BJ (cell line): ENCODE data around the gene ACADS. TPM values are rescaled to one million over a fixed set of nuclear protein-coding genes. Genes with fewer than 3 reads are reported as not detected.

Source experiments
- CTCF ChIA-PET: fragments of 350-600 bp; formaldehyde crosslinking; extraction: SDS; loops from one replicate; lab custom pipeline; 2021; ENCODE audit warnings: antibody characterized with exemption, inconsistent platforms; lab: Yijun Ruan, JAX
- POLR2A ChIA-PET: fragments of 300-600 bp; sonication (Branson Sonifier 250); formaldehyde crosslinking; extraction: SDS; loops from one replicate; lab custom pipeline; 2021; ENCODE audit warnings: antibody characterized with exemption; lab: Charles Lee
- DNase-seq: peaks from one replicate; pipeline ENCODE4 v3.0.0-alpha.2; 2011; ENCODE audit warnings: low read depth
- H3K27me3 ChIP-seq: 2 replicates; pipeline ENCODE4 v1.6.0; 2011; ENCODE audit warnings: low read length; ENCODE audit not compliant: control insufficient read depth, insufficient read depth
- H3K36me3 ChIP-seq: 2 replicates; pipeline ENCODE4 v1.5.1; 2011; ENCODE audit warnings: low read length; ENCODE audit not compliant: control insufficient read depth, insufficient read depth
- H3K4me3 ChIP-seq: 2 replicates; pipeline ENCODE4 v1.5.1; 2011; ENCODE audit warnings: low read depth, mild to moderate bottlenecking, control low read depth, low read length
- polyA plus RNA-seq: library from polyadenylated mRNA; depleted of rRNA; stranded (reverse); fragments of >200 nt; gene quantifications from 2 replicates; pipeline ENCODE4 v1.2.3, GENCODE V29; 2011
- TF ChIP-seq, protein P1 (sequence below): IDR thresholded peaks from 2 replicates; pipeline ENCODE4 v1.5.1; 2011; ENCODE audit warnings: low read depth, mild to moderate bottlenecking, control low read depth, inconsistent platforms, low read length, moderate library complexity; ENCODE audit not compliant: insufficient read depth

ACADS gene
- polyA plus RNA-seq, 1 experiment = 11.9 TPM

DNA sequence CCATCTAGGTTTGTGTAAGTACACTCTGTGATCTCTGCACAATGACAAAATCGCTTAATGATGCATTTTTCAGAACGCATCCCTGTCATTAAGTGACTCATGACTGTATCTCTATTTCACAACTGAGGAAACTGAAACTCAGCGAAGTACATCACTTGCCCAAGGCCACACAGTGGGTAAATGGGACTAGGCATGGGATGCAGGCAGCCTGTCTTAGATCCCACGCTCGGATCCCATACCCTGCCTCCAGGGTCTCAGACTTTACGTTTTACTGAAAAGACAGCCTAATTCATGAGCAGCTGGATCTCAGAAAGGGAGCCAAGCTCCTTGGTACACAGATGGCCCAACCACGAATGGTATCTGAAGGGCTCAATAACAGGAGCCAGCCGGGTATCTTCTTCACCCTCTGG, 41.1 kb upstream of the ACADS start:
- Histone ChIP-seq H3K36me3 (no peaks in the 10 kb centered on the region), H3K27me3 (no peaks in the 10 kb centered on the region), H3K4me3 (no peak overlapping the region)
- DNase-seq = no peak
- POLR2A ChIA-PET = no interaction called here
- CTCF ChIA-PET = no interaction called here
- TF ChIP-seq, protein P1, sequence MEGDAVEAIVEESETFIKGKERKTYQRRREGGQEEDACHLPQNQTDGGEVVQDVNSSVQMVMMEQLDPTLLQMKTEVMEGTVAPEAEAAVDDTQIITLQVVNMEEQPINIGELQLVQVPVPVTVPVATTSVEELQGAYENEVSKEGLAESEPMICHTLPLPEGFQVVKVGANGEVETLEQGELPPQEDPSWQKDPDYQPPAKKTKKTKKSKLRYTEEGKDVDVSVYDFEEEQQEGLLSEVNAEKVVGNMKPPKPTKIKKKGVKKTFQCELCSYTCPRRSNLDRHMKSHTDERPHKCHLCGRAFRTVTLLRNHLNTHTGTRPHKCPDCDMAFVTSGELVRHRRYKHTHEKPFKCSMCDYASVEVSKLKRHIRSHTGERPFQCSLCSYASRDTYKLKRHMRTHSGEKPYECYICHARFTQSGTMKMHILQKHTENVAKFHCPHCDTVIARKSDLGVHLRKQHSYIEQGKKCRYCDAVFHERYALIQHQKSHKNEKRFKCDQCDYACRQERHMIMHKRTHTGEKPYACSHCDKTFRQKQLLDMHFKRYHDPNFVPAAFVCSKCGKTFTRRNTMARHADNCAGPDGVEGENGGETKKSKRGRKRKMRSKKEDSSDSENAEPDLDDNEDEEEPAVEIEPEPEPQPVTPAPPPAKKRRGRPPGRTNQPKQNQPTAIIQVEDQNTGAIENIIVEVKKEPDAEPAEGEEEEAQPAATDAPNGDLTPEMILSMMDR = no peak

DNA sequence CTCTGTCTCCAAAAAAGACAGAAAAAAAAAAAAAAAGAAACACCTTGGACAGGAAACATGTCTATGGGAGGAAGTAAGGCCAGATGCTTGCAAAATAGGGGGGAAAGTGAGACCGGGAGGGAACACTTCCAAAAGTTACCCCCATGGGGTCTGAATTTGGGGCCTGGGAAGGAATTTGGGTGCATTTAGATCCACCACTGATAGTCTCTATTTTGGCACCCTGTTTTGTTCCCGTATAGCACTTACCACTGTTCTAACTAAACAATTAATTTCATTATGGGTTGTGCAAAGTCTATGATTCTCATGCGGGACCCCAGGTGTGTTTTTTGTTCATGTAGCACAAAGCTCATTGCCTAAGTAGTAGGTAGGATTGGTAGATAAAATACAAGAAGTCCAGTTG, 40.1 kb upstream of the ACADS start:
- CTCF ChIA-PET = interaction anchor here (1.5 kb wide), 1 partner anchor 37 kb away, joined by 7 read pairs; no protein-coding TSS in a partner anchor
- no peak overlapping the region for H3K4me3 ChIP-seq
- POLR2A ChIA-PET = no interaction called here

GRCh38 chr12:120686151-120686689, 39.4 kb upstream of the ACADS start:
- CTCF ChIA-PET = interaction anchor here (0.7 to 1.5 kb wide), 2 partner anchors 12 to 38 kb away, joined by 3 to 7 read pairs; no protein-coding TSS in a partner anchor
- TF ChIP-seq, protein P1 = no peak
- peak; percentile 73 for DNase-seq
- POLR2A ChIA-PET = no interaction called here
- H3K4me3 ChIP-seq = peak overlapping the region; percentile 79
- H3K27me3 ChIP-seq = no peaks in the 10 kb centered on the region
- H3K36me3 ChIP-seq = no peaks in the 10 kb centered on the region

More for the DNA sequence above, 40.1 kb upstream of the ACADS start:
- H3K36me3 ChIP-seq = no peaks in the 10 kb centered on the region
- no peaks in the 10 kb centered on the region for H3K27me3 ChIP-seq
- TF ChIP-seq, protein P1 = no peak
- no peak for DNase-seq

- Histone ChIP-seq H3K27me3 (no peaks in the 10 kb centered on the region), H3K4me3 (peak within 1 kb of the TSS; percentile 79), H3K36me3 (no peaks in the 10 kb centered on the region)
- DNase-seq = peak; percentile 69
- TF ChIP-seq, protein P1 = no peak
- ChIA-PET CTCF (interaction anchor here (0.7 to 2.5 kb wide), 4 partner anchors 13 to 38 kb away, joined by 3 to 8 read pairs (median 5); partner anchors contain the start of gene UNC119B), POLR2A (no interaction called here)
These were observed 38.7 kb upstream of the ACADS start, which contains the start of gene MLEC for GRCh38 chr12:120686690-120687577. Gene MLEC, plus strand, starts transcription at chr12:120687149. Its CDS starts 148 bp downstream, at chr12:120687297.
